Stimulated activated naive CD8-positive, alpha-beta T cell treated with anti-CD3 and anti-CD28 coated beads, Interleukin-15, Interleukin-2, amounts not matched to agents 100 U/mL and 50 U/mL, for 24 hours (primary cell): ENCODE results near the gene TMEM270.

Source experiments
- ATAC-seq: fragments of 150-1000 bp; cut with Tn5 transposase; one replicate; pipeline ENCODE4 v1.10.0; 2021
- DNase-seq: peaks from one replicate; pipeline ENCODE4 v3.0.0; 2021

TMEM270 gene

GRCh38 chr7:73888959-73889358 lies 28.0 kb downstream of the TMEM270 start:
- no peak for ATAC-seq
- no peak for DNase-seq

- ATAC-seq (no peak), DNase-seq (no peak)
Observed at GRCh38 chr7:73890555-73891147, 29.7 kb downstream of the TMEM270 start.

- DNase-seq: no peak
Observed at GRCh38 chr7:73891178-73891885, 30.4 kb downstream of the TMEM270 start.

GRCh38 chr7:73892003-73892999 lies 31.3 kb downstream of the TMEM270 start:
- ATAC-seq (no peak), DNase-seq (no peak)

More at GRCh38 chr7:73891178-73891885, 30.4 kb downstream of the TMEM270 start:
- ATAC-seq: no peak

GRCh38 chr7:73893342-73894101 lies 32.6 kb downstream of the TMEM270 start:
- DNase-seq (no peak), ATAC-seq (no peak)

GRCh38 chr7:73894166-73894565 lies 33.2 kb downstream of the TMEM270 start:
- ATAC-seq (no peak), DNase-seq (no peak)

GRCh38 chr7:73894733-73895551 lies 34.0 kb downstream of the TMEM270 start:
- no peak for ATAC-seq
- no peak for DNase-seq

GRCh38 chr7:73895626-73896025 lies 34.7 kb downstream of the TMEM270 start:
- DNase-seq (no peak), ATAC-seq (no peak)

GRCh38 chr7:73896454-73896853 lies 35.5 kb downstream of the TMEM270 start:
- no peak for DNase-seq
- ATAC-seq: no peak

GRCh38 chr7:73899731-73900142 lies 38.8 kb downstream of the TMEM270 start:
- DNase-seq: no peak
- ATAC-seq: no peak

GRCh38 chr7:73900286-73900685 lies 39.3 kb downstream of the TMEM270 start:
- DNase-seq: no peak

GRCh38 chr7:73901231-73901822 lies 40.4 kb downstream of the TMEM270 start:
- ATAC-seq (no peak), DNase-seq (no peak)

More at GRCh38 chr7:73900286-73900685, 39.3 kb downstream of the TMEM270 start:
- ATAC-seq: no peak

GRCh38 chr7:73901823-73902597 lies 41.1 kb downstream of the TMEM270 start:
- no peak for ATAC-seq
- DNase-seq: no peak

GRCh38 chr7:73903321-73904218 lies 42.6 kb downstream of the TMEM270 start:
- DNase-seq (no peak), ATAC-seq (no peak)

GRCh38 chr7:73904219-73905137 lies 43.5 kb downstream of the TMEM270 start:
- no peak for DNase-seq
- no peak for ATAC-seq

GRCh38 chr7:73905360-73905759 lies 44.4 kb downstream of the TMEM270 start:
- ATAC-seq (no peak), DNase-seq (no peak)

- DNase-seq: no peak
- ATAC-seq: no peak
Observed at GRCh38 chr7:73906874-73907273, 45.9 kb downstream of the TMEM270 start.
